ENCODE measurements around the gene CPNE9. TPM values are rescaled to one million over a fixed set of nuclear protein-coding genes. Genes with fewer than 3 reads are reported as not detected.

Gene CPNE9
- total RNA-seq, 1 donor from 2014 or later: 0.20 TPM

DNA sequence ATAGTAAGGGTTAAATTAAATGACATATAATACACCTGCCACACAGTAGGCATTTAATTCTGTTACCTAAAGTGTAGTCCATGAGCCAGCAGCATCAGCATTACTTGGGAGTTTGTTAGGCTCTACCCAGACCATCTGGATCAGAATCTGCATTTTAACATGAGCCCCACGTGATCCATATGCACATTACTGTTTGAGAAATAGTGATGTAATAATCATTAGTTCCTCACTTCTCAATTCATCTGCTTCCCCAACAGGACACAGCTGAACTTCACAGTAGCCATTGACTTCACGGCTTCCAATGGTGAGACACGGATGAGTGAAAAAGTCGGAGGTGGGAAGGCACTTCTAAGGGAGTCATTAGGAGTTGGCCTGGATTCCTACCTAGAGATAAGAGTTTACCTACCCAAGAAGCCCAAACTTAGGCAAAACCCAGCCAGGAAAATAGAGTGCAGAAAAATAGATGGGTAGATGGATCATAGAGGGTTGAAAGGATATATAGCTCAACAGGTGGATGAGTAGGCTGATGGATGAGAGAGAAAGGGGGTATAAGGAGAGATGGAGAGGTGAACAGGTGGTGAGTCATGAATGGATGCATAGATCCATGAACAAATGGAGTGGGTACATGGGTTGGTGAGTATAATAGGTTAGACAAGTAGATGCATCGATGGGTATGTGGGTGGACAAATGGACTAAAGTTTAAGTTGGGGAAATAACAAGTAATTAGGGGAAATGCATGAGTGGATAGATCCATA, 13.3 kb downstream of the CPNE9 start:
- H3K27ac Mint-ChIP-seq (ENCODE audit: unreplicated experiment): no peak overlapping the region

DNA sequence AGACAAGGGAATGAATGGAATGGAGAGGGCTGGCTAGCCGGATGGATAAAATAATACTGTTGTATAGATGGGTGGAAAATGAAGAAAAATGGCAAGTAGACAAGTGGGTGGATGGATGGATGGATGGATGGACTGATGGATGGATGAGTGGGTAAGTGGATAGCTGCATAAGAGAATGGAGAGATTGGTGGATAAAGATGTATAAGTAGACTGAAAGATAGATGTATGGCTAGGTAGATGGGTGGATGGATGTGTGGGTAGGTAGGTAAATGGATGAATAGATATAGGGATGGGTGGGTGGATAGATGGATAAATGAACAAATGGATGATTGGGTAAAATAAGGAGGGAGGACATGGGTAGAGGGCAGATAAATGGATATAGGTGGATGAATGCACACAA, 13.9 kb downstream of the CPNE9 start:
- Histone ChIP-seq H3K4me3 (ENCODE audit: insufficient read depth, low read depth, low read length) (no peak overlapping the region), H4K20me1 (ENCODE audit: insufficient read depth, low read length) (no peaks in the 10 kb centered on the region), H3K9ac (ENCODE audit: low read length) (no peak overlapping the region), H3K27me3 (ENCODE audit: insufficient read depth, low read length) (no peaks in the 10 kb centered on the region), H2AFZ (ENCODE audit: low read depth, low read length) (no peak overlapping the region), H3K27ac (ENCODE audit: low read depth, low read length) (no peak overlapping the region), H3K4me1 (ENCODE audit: insufficient read depth, low read length) (peaks cover 3% of the 10 kb centered on the region), H3K36me3 (ENCODE audit: insufficient read depth, low read length) (no peaks in the 10 kb centered on the region), H3K9me3 (ENCODE audit: insufficient read depth, low read depth, low read length) (no peaks in the 10 kb centered on the region), H3K79me2 (ENCODE audit: insufficient read depth, low read length) (no peaks in the 10 kb centered on the region), H3K4me2 (ENCODE audit: low read length) (no peak overlapping the region)
- no peak overlapping the region for H3K27ac Mint-ChIP-seq (ENCODE audit: unreplicated experiment)
- DNase-seq (ENCODE audit: low read depth): no peak
- no peak for FAIRE-seq
- peaks cover 2% of the 10 kb centered on the region for H3K9me3 Mint-ChIP-seq (ENCODE audit: unreplicated experiment)
- no peak overlapping the region for H3K4me3 Mint-ChIP-seq (ENCODE audit: unreplicated experiment)
- peaks cover 18% of the 10 kb centered on the region for H3K27me3 Mint-ChIP-seq (ENCODE audit: low read depth, unreplicated experiment)
- H3K36me3 Mint-ChIP-seq (ENCODE audit: low read depth, unreplicated experiment): no peaks in the 10 kb centered on the region
- H3K4me1 Mint-ChIP-seq (ENCODE audit: low read depth, unreplicated experiment): peaks cover 3% of the 10 kb centered on the region
- TF ChIP-seq, protein P1, sequence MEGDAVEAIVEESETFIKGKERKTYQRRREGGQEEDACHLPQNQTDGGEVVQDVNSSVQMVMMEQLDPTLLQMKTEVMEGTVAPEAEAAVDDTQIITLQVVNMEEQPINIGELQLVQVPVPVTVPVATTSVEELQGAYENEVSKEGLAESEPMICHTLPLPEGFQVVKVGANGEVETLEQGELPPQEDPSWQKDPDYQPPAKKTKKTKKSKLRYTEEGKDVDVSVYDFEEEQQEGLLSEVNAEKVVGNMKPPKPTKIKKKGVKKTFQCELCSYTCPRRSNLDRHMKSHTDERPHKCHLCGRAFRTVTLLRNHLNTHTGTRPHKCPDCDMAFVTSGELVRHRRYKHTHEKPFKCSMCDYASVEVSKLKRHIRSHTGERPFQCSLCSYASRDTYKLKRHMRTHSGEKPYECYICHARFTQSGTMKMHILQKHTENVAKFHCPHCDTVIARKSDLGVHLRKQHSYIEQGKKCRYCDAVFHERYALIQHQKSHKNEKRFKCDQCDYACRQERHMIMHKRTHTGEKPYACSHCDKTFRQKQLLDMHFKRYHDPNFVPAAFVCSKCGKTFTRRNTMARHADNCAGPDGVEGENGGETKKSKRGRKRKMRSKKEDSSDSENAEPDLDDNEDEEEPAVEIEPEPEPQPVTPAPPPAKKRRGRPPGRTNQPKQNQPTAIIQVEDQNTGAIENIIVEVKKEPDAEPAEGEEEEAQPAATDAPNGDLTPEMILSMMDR (IDR thresholded peaks at IDR 0.05; ENCODE audit: insufficient read depth, low read depth, low read length): no peak
- no peak for TF ChIP-seq EZH2 (IDR thresholded peaks at IDR 0.05; ENCODE audit: insufficient read depth, low read length)

More for the DNA sequence above, 13.3 kb downstream of the CPNE9 start:
- Histone ChIP-seq H3K9me3 (ENCODE audit: insufficient read depth, low read depth, low read length) (no peaks in the 10 kb centered on the region), H2AFZ (ENCODE audit: low read depth, low read length) (no peak overlapping the region), H4K20me1 (ENCODE audit: insufficient read depth, low read length) (no peaks in the 10 kb centered on the region), H3K36me3 (ENCODE audit: insufficient read depth, low read length) (no peaks in the 10 kb centered on the region), H3K4me2 (ENCODE audit: low read length) (no peak overlapping the region), H3K9ac (ENCODE audit: low read length) (no peak overlapping the region), H3K79me2 (ENCODE audit: insufficient read depth, low read length) (no peaks in the 10 kb centered on the region), H3K27ac (ENCODE audit: low read depth, low read length) (no peak overlapping the region), H3K4me1 (ENCODE audit: insufficient read depth, low read length) (peaks cover 3% of the 10 kb centered on the region), H3K4me3 (ENCODE audit: insufficient read depth, low read depth, low read length) (no peak overlapping the region), H3K27me3 (ENCODE audit: insufficient read depth, low read length) (no peaks in the 10 kb centered on the region)
- Mint-ChIP-seq H3K4me1 (ENCODE audit: low read depth, unreplicated experiment) (peaks cover 3% of the 10 kb centered on the region), H3K27me3 (ENCODE audit: low read depth, unreplicated experiment) (peaks cover 19% of the 10 kb centered on the region), H3K4me3 (ENCODE audit: unreplicated experiment) (no peak overlapping the region), H3K36me3 (ENCODE audit: low read depth, unreplicated experiment) (no peaks in the 10 kb centered on the region), H3K9me3 (ENCODE audit: unreplicated experiment) (peaks cover 3% of the 10 kb centered on the region)
- no peak for DNase-seq (ENCODE audit: low read depth)
- TF ChIP-seq EZH2 (IDR thresholded peaks at IDR 0.05; ENCODE audit: insufficient read depth, low read length): no peak
- TF ChIP-seq, protein P1 (IDR thresholded peaks at IDR 0.05; ENCODE audit: insufficient read depth, low read depth, low read length): no peak
- FAIRE-seq: no peak

DNA sequence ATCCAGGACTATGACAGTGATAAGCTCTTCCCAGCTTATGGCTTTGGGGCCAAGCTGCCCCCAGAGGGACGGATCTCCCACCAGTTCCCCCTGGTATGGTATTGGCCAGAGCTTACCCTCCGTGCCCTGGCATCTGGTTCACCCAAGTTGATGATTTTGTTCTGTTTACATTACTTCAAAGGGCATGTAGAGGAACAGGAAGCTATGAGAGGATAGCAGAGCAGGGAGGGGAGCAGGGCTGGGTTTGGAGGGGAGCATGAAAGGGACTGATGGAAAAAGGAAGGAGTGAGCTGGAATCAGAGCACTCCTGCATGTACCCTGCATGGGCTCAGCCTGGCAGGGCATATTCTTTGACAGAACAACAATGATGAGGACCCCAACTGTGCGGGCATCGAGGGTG, 14.5 kb downstream of the CPNE9 start:
- Histone ChIP-seq H4K20me1 (ENCODE audit: insufficient read depth, low read length) (no peaks in the 10 kb centered on the region), H3K9ac (ENCODE audit: low read length) (no peak overlapping the region), H3K4me2 (ENCODE audit: low read length) (no peak overlapping the region), H3K4me1 (ENCODE audit: insufficient read depth, low read length) (peaks cover 3% of the 10 kb centered on the region), H3K9me3 (ENCODE audit: insufficient read depth, low read depth, low read length) (no peaks in the 10 kb centered on the region), H3K79me2 (ENCODE audit: insufficient read depth, low read length) (no peaks in the 10 kb centered on the region), H3K36me3 (ENCODE audit: insufficient read depth, low read length) (no peaks in the 10 kb centered on the region), H3K27ac (ENCODE audit: low read depth, low read length) (no peak overlapping the region), H3K27me3 (ENCODE audit: insufficient read depth, low read length) (no peaks in the 10 kb centered on the region), H2AFZ (ENCODE audit: low read depth, low read length) (no peak overlapping the region), H3K4me3 (ENCODE audit: insufficient read depth, low read depth, low read length) (no peak overlapping the region)
- Mint-ChIP-seq H3K36me3 (ENCODE audit: low read depth, unreplicated experiment) (no peaks in the 10 kb centered on the region), H3K27ac (ENCODE audit: unreplicated experiment) (no peak overlapping the region), H3K9me3 (ENCODE audit: unreplicated experiment) (peaks cover 2% of the 10 kb centered on the region), H3K27me3 (ENCODE audit: low read depth, unreplicated experiment) (peaks cover 16% of the 10 kb centered on the region), H3K4me1 (ENCODE audit: low read depth, unreplicated experiment) (peaks cover 3% of the 10 kb centered on the region), H3K4me3 (ENCODE audit: unreplicated experiment) (no peak overlapping the region)
- no peak for DNase-seq (ENCODE audit: low read depth)
- no peak for TF ChIP-seq EZH2 (IDR thresholded peaks at IDR 0.05; ENCODE audit: insufficient read depth, low read length)
- TF ChIP-seq, protein P1 (IDR thresholded peaks at IDR 0.05; ENCODE audit: insufficient read depth, low read depth, low read length): no peak
- FAIRE-seq: no peak
